Loucy (cell line): ENCODE results near the gene ZNF207.

Experiments used
- CTCF ChIP-seq: fragments of 200-600 bp; sonication (generic); conservative IDR thresholded peaks from 2 replicates; pipeline ENCODE4 v1.5.1; 2014; ENCODE audit warnings: mild to moderate bottlenecking, antibody characterized with exemption, low read length
- EZH2phosphoT487 ChIP-seq: fragments of 200-600 bp; IDR thresholded peaks from 2 replicates; pipeline ENCODE4 v1.6.1; 2018; ENCODE audit warnings: antibody characterized with exemption, mild to moderate bottlenecking, moderate library complexity, borderline replicate concordance

GRCh38 chr17:32314636-32315035 lies 35.3 kb upstream of the ZNF207 start:
- TF ChIP-seq CTCF (no peak), EZH2phosphoT487 (no peak)
